Stimulated activated naive B cell treated with anti-CD40 and anti-IgM and Interleukin-4, amounts not matched to agents 10 μg/mL and 1 μg/mL and 100 μg/mL, for 72 hours (primary cell): Measurements from ENCODE around the gene GALNT17.

Source experiments
- ATAC-seq, 2 donors: fragments of 150-1000 bp; cut with Tn5 transposase; replicated peaks; 2 replicates each; pipeline ENCODE4 v1.10.0; 2021; ENCODE audit warnings: moderate library complexity in 1 of 2
- DNase-seq: peaks from one replicate; pipeline ENCODE4 v3.0.0; 2021
- H3K27ac Mint-ChIP-seq: one replicate; pipeline ENCODE4 v1.8.0; 2022; ENCODE audit warnings: mild to moderate bottlenecking, mixed read lengths
- H3K27me3 Mint-ChIP-seq, 2 donors: one replicate each; pipeline ENCODE4 v1.8.0; 2022; ENCODE audit warnings: mixed read lengths in 2 of 2
- H3K36me3 Mint-ChIP-seq, 2 donors: one replicate each; pipeline ENCODE4 v1.8.0; 2022; ENCODE audit warnings: mixed read lengths in 2 of 2, mild to moderate bottlenecking in 1 of 2
- H3K4me1 Mint-ChIP-seq, 2 donors: one replicate each; pipeline ENCODE4 v1.8.0; 2022; ENCODE audit warnings: mixed read lengths in 2 of 2, mild to moderate bottlenecking in 1 of 2
- H3K4me3 Mint-ChIP-seq, 2 donors: one replicate each; pipeline ENCODE4 v1.8.0; 2022; ENCODE audit warnings: mild to moderate bottlenecking in 2 of 2, mixed read lengths in 2 of 2, moderate library complexity in 1 of 2
- H3K9me3 Mint-ChIP-seq, 2 donors: one replicate each; pipeline ENCODE4 v1.8.0; 2022; ENCODE audit warnings: mixed read lengths in 2 of 2, mild to moderate bottlenecking in 1 of 2

Gene GALNT17

DNA sequence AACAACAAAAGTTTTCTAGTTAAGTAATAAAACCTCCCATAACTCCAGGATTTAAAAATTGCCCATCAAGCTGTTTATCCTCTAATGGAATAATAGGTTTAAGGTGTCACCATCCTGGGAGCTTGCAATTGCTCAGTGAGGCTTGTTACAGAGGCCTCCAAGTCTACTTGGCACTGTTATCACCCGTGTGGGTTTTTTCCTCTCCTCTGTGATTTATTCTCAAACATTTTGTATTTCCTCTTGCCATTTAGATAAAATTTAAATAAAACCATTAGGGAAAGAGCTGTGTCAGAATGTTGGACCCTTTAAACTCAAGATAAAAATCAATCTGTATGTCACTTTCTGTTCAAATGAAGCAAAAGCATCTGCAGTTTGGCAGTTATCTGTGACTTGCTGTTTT, 202.6 kb downstream of the GALNT17 start:
- H3K27me3 Mint-ChIP-seq, result no peaks in the 10 kb centered on the region
- H3K4me3 Mint-ChIP-seq, result no peak overlapping the region
- H3K9me3 Mint-ChIP-seq, result peaks cover 7 to 9% of the 10 kb centered on the region in 2 donors
- ATAC-seq (no peak), DNase-seq (no peak)
- no peaks in the 10 kb centered on the region for H3K36me3 Mint-ChIP-seq
- H3K4me1 Mint-ChIP-seq, result no peaks in the 10 kb centered on the region
- no peak overlapping the region for H3K27ac Mint-ChIP-seq

DNA sequence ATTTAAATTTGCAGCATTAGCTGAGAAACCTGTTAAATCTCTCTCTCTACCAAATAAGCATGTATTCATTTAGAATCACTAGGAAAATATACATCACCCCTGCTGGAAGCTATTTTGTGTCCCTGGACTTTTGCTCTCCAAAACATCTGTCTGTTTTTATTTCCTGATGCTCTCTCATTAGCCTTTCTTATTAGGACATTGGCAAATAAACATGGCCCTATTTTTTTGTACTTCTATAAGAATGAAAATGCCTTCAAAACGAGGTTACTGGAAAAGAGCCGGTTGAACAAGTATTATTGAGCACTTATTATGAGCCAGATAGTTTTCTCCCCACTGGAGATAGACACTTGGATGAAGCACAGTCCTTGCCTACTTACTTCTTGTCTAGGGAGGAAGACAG, 206.9 kb downstream of the GALNT17 start:
- Mint-ChIP-seq H3K36me3 (no peaks in the 10 kb centered on the region), H3K4me1 (no peaks in the 10 kb centered on the region), H3K27me3 (no peaks in the 10 kb centered on the region), H3K4me3 (no peak overlapping the region), H3K27ac (no peak overlapping the region), H3K9me3 (peaks cover 12 to 13% of the 10 kb centered on the region in 2 donors)
- no peak for DNase-seq
- no peak for ATAC-seq

DNA sequence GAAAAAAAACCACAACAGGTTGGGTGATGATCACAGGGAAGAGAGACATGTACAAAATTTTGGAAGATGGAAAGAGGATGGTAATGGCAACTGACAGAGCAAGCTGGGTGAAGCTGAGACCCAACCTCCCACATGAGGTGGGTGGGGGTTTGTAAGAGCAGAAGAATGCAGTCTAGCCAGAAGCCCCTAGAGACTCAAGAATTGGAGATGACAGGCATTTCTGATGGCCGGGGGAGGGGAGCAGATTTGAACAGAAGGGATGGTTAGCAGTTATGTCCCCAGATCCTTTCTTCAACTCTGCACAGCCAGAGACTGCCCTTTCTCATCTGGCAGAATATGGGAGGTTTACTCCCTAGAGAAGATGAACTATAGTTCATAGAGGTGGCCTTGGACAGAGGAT, 208.0 kb downstream of the GALNT17 start:
- H3K27me3 Mint-ChIP-seq, result no peaks in the 10 kb centered on the region
- peaks cover 20 to 21% of the 10 kb centered on the region in 2 donors for H3K9me3 Mint-ChIP-seq
- H3K4me1 Mint-ChIP-seq, result no peaks in the 10 kb centered on the region
- no peak overlapping the region for H3K4me3 Mint-ChIP-seq
- H3K27ac Mint-ChIP-seq, result no peak overlapping the region
- ATAC-seq, result no peak
- DNase-seq, result no peak
- H3K36me3 Mint-ChIP-seq, result no peaks in the 10 kb centered on the region

DNA sequence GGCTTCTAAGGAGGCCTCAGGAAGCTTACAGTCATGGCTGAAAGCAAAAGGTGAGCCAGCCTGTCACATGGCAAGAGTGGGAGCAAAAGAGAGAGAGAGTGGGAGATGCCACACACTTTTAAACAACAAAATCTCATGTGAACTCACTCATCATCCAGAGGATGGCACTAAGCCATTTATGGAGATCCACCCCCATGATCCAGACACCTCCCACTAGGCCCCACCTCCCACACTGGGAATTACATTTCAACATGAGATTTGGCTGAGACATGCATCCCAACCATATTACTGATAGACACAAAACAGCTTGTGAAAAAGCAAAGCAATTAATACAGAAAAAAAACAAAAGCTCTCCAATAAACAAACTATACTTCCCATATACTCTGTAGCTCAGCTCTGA, 210.3 kb downstream of the GALNT17 start:
- H3K27ac Mint-ChIP-seq, result no peak overlapping the region
- H3K36me3 Mint-ChIP-seq, result no peaks in the 10 kb centered on the region
- DNase-seq (no peak), ATAC-seq (no peak)
- no peak overlapping the region for H3K4me3 Mint-ChIP-seq
- no peaks in the 10 kb centered on the region for H3K4me1 Mint-ChIP-seq
- H3K27me3 Mint-ChIP-seq, result no peaks in the 10 kb centered on the region
- H3K9me3 Mint-ChIP-seq, result peaks cover 20 to 25% of the 10 kb centered on the region in 2 donors

DNA sequence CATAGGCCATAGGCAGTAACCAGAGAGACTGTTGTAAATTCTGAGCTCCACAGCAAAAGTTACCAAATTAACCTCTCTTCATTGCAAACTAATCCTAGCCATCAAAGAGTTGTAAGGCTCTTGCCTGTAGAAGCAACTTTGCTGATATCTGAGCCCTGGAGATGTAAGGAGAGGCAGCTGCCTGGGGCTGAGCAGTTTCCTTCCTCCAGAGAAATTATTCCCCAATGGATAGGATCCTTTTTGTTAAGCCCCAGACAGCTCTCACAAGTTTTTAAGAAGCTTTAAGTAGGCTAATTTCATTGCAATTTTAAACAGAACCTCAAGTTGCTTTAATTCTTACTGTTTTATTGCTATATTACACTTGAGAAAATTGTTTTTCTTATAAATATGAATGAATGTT, 211.1 kb downstream of the GALNT17 start:
- Mint-ChIP-seq H3K4me1 (no peaks in the 10 kb centered on the region), H3K9me3 (peaks cover 20 to 25% of the 10 kb centered on the region in 2 donors), H3K4me3 (no peak overlapping the region), H3K27me3 (no peaks in the 10 kb centered on the region), H3K27ac (no peak overlapping the region), H3K36me3 (no peaks in the 10 kb centered on the region)
- ATAC-seq (no peak), DNase-seq (no peak)

DNA sequence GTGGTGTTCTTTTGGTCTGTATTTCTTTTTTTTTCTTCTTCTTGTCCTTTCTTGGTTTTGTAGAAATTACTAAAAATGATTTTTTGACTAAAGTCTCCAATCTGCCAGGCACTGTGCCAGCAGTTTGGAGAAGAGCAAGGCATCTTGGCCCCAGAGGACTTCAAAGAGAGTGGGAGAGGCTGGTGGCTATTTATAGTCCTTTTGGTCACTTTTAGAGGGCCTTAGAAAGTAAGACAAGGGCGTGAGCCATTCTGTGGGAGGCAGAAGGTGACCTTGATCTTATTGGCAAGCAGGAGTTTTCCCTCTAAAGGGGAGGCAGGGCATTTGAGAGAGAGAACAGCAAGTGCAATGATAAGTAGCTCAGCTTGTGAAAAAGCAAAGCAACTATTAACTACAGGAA, 211.9 kb downstream of the GALNT17 start:
- no peak overlapping the region for H3K27ac Mint-ChIP-seq
- no peaks in the 10 kb centered on the region for H3K4me1 Mint-ChIP-seq
- ATAC-seq, result no peak
- H3K9me3 Mint-ChIP-seq, result peaks cover 20 to 24% of the 10 kb centered on the region in 2 donors
- H3K27me3 Mint-ChIP-seq, result no peaks in the 10 kb centered on the region
- H3K36me3 Mint-ChIP-seq, result no peaks in the 10 kb centered on the region
- H3K4me3 Mint-ChIP-seq, result no peak overlapping the region
- DNase-seq, result no peak

DNA sequence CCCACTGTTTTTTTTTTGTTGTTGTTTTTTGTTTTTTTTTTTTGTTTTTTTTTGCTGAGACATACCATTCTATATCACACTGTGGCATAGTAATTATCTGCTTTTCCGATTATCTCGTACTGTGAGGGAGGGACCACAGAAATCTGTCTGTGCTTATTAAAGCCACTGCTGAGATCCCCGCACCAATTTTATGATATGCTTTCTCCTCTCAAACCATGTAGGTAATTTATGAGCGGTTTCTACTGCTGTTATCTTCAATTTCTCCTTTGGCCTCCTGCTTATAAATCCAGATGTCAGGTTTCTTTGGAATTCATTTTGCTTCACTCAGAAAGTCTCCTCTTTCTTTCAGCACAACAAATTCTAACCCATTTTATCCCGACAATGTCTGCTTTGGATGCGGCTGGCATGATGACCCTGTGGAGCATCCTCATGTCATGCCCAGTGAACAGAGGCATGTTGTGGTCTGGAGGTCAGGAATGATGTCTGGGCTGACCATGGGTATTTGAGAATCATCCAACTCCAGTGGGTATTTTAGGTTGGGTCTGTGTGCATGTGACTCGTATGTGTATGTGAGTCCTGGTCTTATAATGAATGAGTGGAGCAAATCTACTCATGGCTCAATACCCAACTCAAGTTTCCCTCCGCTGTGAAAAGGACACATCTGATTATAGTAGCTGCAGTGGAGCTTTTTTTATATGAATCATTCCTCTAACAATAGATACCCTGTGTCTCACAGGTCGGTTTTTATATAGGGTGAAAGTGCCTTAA, 213.4 kb downstream of the GALNT17 start:
- no peaks in the 10 kb centered on the region for H3K4me1 Mint-ChIP-seq
- no peak overlapping the region for H3K27ac Mint-ChIP-seq
- peaks cover 17 to 25% of the 10 kb centered on the region in 2 donors for H3K9me3 Mint-ChIP-seq
- no peaks in the 10 kb centered on the region for H3K36me3 Mint-ChIP-seq
- ATAC-seq (no peak), DNase-seq (no peak)
- no peak overlapping the region for H3K4me3 Mint-ChIP-seq
- H3K27me3 Mint-ChIP-seq, result no peaks in the 10 kb centered on the region

DNA sequence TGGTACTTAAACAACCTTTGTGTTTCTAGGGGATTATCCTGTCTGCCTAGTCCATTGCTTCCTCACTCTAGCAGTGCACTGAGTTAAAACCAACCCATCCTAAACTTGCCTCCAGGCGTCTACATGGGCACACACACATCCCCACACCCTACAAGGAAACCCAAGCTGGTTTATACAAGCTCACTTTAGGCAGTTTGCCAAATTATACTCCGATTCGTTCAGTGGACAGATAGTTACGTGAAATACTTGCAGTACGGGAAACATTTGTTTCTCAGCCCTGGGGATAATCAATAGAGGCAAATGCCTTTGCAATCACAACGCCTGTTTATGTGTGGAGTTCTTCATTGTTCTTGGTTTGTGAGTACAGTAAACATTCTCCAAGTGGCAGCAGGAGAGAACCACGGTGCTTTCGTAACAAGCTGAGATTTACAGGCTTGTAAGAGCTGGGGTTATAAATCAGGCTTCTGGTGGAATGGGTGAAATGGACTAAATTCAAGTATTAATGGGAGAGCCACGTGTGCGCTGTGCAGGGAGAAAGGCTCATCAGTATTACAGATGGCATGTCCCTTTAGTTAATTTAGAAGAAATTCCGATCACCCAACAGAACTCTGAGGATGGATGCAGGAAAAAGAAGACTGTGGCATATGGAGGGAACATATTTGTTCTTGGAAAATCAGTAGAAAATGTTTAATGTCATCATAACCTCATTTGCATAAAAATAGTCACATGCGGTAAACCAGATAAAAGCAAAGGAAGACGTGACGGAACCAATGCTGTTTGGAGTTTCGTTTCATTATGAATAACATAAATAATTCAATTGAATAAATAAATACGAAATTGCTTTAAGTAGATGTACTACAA, 217.1 kb downstream of the GALNT17 start:
- H3K27ac Mint-ChIP-seq, result no peak overlapping the region
- H3K36me3 Mint-ChIP-seq, result no peaks in the 10 kb centered on the region
- no peaks in the 10 kb centered on the region for H3K27me3 Mint-ChIP-seq
- H3K4me1 Mint-ChIP-seq, result no peaks in the 10 kb centered on the region
- H3K9me3 Mint-ChIP-seq, result peaks cover 22 to 33% of the 10 kb centered on the region in 2 donors
- H3K4me3 Mint-ChIP-seq, result no peak overlapping the region
- ATAC-seq (no peak), DNase-seq (no peak)

DNA sequence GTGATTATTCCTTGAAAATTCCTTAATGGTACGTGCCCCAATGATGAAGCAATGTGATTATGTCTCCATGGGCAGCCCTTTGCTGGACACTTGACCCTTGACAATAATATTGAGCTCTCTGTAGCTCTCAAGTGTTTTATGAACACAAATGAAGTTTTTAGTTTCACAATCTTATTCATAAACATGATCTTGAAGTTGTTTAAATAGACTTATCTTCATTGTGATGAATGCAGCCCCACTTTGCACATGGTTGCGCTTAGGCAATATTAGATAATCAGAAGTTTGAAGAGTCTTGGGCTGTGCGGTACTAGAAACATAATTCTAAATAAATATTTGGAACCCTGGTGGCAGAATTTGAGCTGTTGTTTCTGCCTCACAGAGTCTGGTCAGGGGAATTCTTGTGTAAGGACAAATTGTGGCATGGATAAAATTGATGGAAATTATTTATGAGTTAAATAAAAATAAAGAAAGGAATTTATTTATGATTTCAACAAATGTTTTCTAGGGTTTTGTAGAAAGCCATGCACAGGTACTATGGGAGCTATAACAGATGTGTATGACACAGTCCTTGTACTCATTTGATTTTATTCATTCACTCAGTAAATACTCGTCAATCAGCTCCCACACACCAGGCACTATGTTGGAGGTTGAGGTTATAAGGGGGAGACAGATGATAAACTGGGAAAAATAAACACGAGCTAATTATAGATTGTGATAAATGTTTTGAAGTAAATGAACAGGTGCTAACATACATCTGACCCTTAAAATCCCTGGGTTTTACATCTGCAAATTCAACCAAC, 217.9 kb downstream of the GALNT17 start:
- no peaks in the 10 kb centered on the region for H3K27me3 Mint-ChIP-seq
- no peak for DNase-seq
- H3K4me3 Mint-ChIP-seq, result no peak overlapping the region
- peaks cover 17 to 26% of the 10 kb centered on the region in 2 donors for H3K9me3 Mint-ChIP-seq
- no peak for ATAC-seq
- H3K27ac Mint-ChIP-seq, result no peak overlapping the region
- H3K36me3 Mint-ChIP-seq, result no peaks in the 10 kb centered on the region
- no peaks in the 10 kb centered on the region for H3K4me1 Mint-ChIP-seq

DNA sequence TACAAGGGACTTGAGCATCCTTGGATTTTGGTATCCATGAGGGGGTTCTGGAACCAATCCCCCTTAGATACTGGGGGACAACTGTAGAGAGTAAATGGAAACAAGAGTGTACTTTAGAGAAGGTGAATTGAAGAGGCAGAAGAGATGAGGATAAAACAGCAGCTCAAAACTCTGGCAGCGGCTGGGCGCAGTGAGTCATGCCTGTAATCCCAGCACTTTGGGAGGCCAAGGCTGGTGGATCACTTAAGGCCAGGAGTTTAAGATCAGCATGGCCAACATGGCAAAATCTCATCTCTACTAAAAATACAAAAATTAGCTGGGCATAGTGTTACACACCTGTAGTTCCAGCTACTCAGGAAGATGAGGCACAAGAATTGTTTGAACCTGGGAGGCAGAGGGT, 218.7 kb downstream of the GALNT17 start:
- Mint-ChIP-seq H3K36me3 (no peaks in the 10 kb centered on the region), H3K9me3 (peaks cover 17 to 22% of the 10 kb centered on the region in 2 donors), H3K27me3 (no peaks in the 10 kb centered on the region), H3K4me3 (no peak overlapping the region), H3K27ac (no peak overlapping the region), H3K4me1 (no peaks in the 10 kb centered on the region)
- DNase-seq, result no peak
- ATAC-seq, result no peak

DNA sequence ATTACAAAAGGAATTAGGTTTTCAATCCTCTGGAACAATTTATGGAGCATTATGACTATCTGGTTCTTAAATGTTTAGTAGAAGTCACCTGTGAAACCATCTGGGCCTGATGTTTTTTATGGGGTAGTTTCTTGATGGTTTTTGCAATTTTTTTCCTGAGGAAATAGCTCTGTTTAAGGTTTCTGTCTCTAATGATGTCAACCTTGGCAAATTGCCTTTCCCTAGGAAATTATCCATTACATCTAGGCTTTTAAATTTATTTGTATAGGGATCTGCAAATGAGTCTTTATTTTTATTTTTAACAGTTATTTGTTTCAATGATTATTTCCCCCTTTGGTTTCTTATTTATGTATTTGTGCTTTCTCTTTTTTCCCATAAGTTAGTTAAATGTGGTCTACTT, 222.8 kb downstream of the GALNT17 start:
- no peak overlapping the region for H3K4me3 Mint-ChIP-seq

DNA sequence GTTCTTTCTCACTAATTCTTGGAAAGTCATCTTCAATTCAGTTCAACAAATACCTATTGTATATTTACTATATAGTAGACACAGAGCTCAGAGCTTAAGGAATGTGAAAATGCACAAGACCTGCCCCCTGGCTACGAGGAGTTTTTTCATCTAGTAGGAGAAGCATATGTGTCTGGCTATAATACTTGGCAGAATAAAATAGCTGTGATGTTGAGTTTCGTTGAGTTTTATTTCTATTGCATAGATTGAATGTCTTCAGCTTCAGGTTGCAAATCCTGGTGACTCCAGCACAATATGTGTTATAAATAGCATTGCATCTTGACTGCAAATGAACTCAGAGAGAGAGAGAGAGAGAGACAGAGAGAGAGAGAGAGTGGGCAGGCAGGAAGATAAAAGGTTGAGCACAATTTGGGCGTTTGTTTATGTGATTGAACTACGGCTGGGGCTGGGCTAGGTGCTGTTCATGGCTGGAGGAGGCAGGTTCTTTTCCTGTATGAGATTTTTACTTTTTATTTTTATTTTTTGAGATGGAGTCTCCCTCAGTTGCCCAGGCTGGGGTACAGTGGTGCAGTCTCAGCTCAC, 229.6 kb downstream of the GALNT17 start:
- H3K27me3 Mint-ChIP-seq, result no peaks in the 10 kb centered on the region
- no peaks in the 10 kb centered on the region for H3K36me3 Mint-ChIP-seq
- H3K4me3 Mint-ChIP-seq, result no peak overlapping the region
- ATAC-seq, result no peak
- DNase-seq, result no peak
- no peak overlapping the region for H3K27ac Mint-ChIP-seq
- H3K4me1 Mint-ChIP-seq, result no peaks in the 10 kb centered on the region
- H3K9me3 Mint-ChIP-seq, result peaks cover 11 to 12% of the 10 kb centered on the region in 2 donors

More for the DNA sequence above, 222.8 kb downstream of the GALNT17 start:
- ATAC-seq, result no peak
- no peaks in the 10 kb centered on the region for H3K36me3 Mint-ChIP-seq
- no peak for DNase-seq
- no peaks in the 10 kb centered on the region for H3K27me3 Mint-ChIP-seq
- no peaks in the 10 kb centered on the region for H3K4me1 Mint-ChIP-seq
- peaks cover 18 to 20% of the 10 kb centered on the region in 2 donors for H3K9me3 Mint-ChIP-seq
- no peak overlapping the region for H3K27ac Mint-ChIP-seq

DNA sequence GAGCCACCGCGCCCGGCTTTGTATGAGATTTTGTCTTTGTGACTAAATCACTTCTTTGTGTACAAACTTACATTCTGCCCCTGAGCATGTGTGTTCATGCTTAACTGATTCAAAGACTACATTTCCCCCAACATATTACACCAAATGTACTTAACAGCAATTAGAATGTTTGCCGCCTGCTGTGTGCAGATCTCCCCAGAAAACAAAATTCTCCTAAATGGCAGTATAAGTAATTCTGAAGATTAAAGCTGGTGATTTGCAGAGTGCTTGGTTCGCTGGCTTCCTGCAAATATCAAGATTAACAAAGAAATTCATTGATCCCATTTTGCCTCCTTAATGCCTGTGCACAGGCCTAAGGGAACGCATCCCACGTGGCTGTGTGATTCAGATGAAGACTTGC, 230.3 kb downstream of the GALNT17 start:
- Mint-ChIP-seq H3K4me3 (no peak overlapping the region), H3K27me3 (no peaks in the 10 kb centered on the region), H3K27ac (no peak overlapping the region), H3K9me3 (peaks cover 14 to 18% of the 10 kb centered on the region in 2 donors), H3K36me3 (no peaks in the 10 kb centered on the region), H3K4me1 (no peaks in the 10 kb centered on the region)
- DNase-seq (no peak), ATAC-seq (no peak)

DNA sequence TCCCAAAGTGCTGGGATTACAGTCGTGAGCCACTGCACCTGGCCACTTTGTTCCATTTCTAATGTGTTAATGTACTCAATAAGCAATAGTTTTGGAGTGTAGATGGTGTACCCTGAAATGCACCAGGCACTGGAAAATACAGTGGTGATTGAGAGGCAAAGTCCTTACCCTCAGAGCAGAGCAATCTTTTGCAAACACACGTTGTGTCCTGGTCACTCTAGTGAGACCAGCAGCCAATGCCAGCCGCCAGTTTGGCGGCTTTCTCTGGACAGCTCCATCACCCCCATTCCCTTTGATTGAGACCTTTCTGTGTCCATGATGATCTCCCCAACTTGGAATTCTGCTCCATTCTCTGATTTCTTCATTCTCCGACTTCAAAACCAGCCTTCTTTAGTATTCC, 231.3 kb downstream of the GALNT17 start:
- no peaks in the 10 kb centered on the region for H3K4me1 Mint-ChIP-seq
- no peaks in the 10 kb centered on the region for H3K36me3 Mint-ChIP-seq
- no peak for DNase-seq
- no peak overlapping the region for H3K4me3 Mint-ChIP-seq
- peaks cover 11 to 18% of the 10 kb centered on the region in 2 donors for H3K9me3 Mint-ChIP-seq
- no peaks in the 10 kb centered on the region for H3K27me3 Mint-ChIP-seq
- ATAC-seq, result no peak
- no peak overlapping the region for H3K27ac Mint-ChIP-seq
